PC-3 (cell line): ENCODE data around the gene TIGIT. TPM values are rescaled to one million over a fixed set of nuclear protein-coding genes. Genes with fewer than 3 reads are reported as not detected.

Experiments used
- ATAC-seq: fragments of 200-7000 bp; cut with Tn5 transposase; 2 replicates; pipeline ENCODE4 v1.9.1; 2020; ENCODE audit warnings: mild to moderate bottlenecking, moderate library complexity
- BruUV-seq: library from RNA; stranded (reverse); fragments of 400-500 nt; replicated peaks from 2 replicates; lab custom pipeline; 2021; lab: Mats Ljungman, UMichigan
- CTCF ChIA-PET: fragments of 300-600 bp; sonication (Branson Sonifier 250); formaldehyde crosslinking; loops from one replicate; lab custom pipeline; 2022; ENCODE audit warnings: antibody characterized with exemption; lab: Charles Lee
- POLR2A ChIA-PET: fragments of 300-600 bp; sonication (Branson Sonifier 250); formaldehyde crosslinking; loops from one replicate; lab custom pipeline; 2022; ENCODE audit warnings: antibody characterized with exemption; ENCODE audit not compliant: unreplicated experiment; lab: Charles Lee
- DNase-seq: peaks from one replicate; pipeline ENCODE4 v3.0.0-alpha.2; 2015
- H2AFZ ChIP-seq: fragments of 300-600 bp; sonication (generic); 2 replicates; pipeline ENCODE4 v1.6.0; 2016; ENCODE audit warnings: antibody characterized with exemption, low read length
- H3F3A ChIP-seq: fragments of 300-600 bp; sonication (generic); one replicate; pipeline ENCODE4 v1.6.0; 2017; ENCODE audit warnings: antibody characterized with exemption, low read length, control low read depth, mild to moderate bottlenecking; ENCODE audit not compliant: unreplicated experiment
- H3K27ac ChIP-seq: fragments of 300-600 bp; sonication (generic); 2 replicates; pipeline ENCODE4 v1.5.1; 2016; ENCODE audit warnings: mild to moderate bottlenecking, low read length
- H3K27me3 ChIP-seq: fragments of 300-600 bp; sonication (generic); 2 replicates; pipeline ENCODE4 v1.6.1; 2016; ENCODE audit warnings: low read length, mixed read lengths
- H3K36me3 ChIP-seq: fragments of 300-600 bp; sonication (generic); 2 replicates; pipeline ENCODE4 v1.6.1; 2016; ENCODE audit warnings: low read depth, mixed run types, low read length, mixed read lengths
- H3K4me1 ChIP-seq: fragments of 300-600 bp; sonication (generic); 2 replicates; pipeline ENCODE4 v1.5.1; 2016; ENCODE audit warnings: low read length; ENCODE audit not compliant: insufficient read depth
- H3K4me2 ChIP-seq: fragments of 300-600 bp; sonication (generic); 2 replicates; pipeline ENCODE4 v1.6.0; 2016; ENCODE audit warnings: low read length
- H3K4me3 ChIP-seq: fragments of 300-600 bp; sonication (generic); 2 replicates; pipeline ENCODE4 v1.5.1; 2016; ENCODE audit warnings: mild to moderate bottlenecking, low read length, mixed read lengths
- H3K79me2 ChIP-seq: fragments of 300-600 bp; sonication (generic); 2 replicates; pipeline ENCODE4 v1.6.1; 2017; ENCODE audit warnings: low read length, mixed read lengths
- H3K9ac ChIP-seq: fragments of 300-600 bp; sonication (generic); 2 replicates; pipeline ENCODE4 v1.6.0; 2016; ENCODE audit warnings: mild to moderate bottlenecking, low read length
- H3K9me2 ChIP-seq: fragments of 300-600 bp; sonication (generic); replicated peaks from 2 replicates; pipeline ENCODE4 v1.6.1; 2016; ENCODE audit warnings: mixed run types, low read length, mixed read lengths
- H3K9me3 ChIP-seq: fragments of 300-600 bp; sonication (generic); 2 replicates; pipeline ENCODE4 v1.6.1; 2016; ENCODE audit warnings: low read length, mixed read lengths
- H4K20me1 ChIP-seq: fragments of 300-600 bp; sonication (generic); 2 replicates; pipeline ENCODE4 v1.6.1; 2016; ENCODE audit warnings: low read length, mixed read lengths
- EZH2 ChIP-seq: fragments of 300-600 bp; sonication (generic); IDR thresholded peaks from one replicate; pipeline ENCODE4 v1.6.1; 2017; ENCODE audit warnings: antibody characterized with exemption, mild to moderate bottlenecking, low read length; ENCODE audit not compliant: unreplicated experiment
- EZH2phosphoT487 ChIP-seq: fragments of 300-600 bp; sonication (generic); IDR thresholded peaks from 2 replicates; pipeline ENCODE4 v1.6.1; 2018; ENCODE audit warnings: mild to moderate bottlenecking, antibody characterized with exemption, low read length, borderline replicate concordance
- intact Hi-C: fragments of 100-400 bp; cut with micrococcal nuclease; formaldehyde crosslinking; loops from 2 replicates; pipeline ENCODE4 v1.9.0; 2023
- total RNA-seq: library from RNA; depleted of rRNA; stranded (reverse); fragments of >200 nt; gene quantifications from 2 replicates; pipeline ENCODE4 v1.2.3, GENCODE V29; 2014
- TF ChIP-seq, protein P1 (sequence below): fragments of 300-600 bp; sonication (generic); conservative IDR thresholded peaks from 2 replicates; pipeline ENCODE4 v1.5.1; 2017; ENCODE audit warnings: antibody characterized with exemption, low read depth, mild to moderate bottlenecking, low read length

TIGIT gene
- total RNA-seq, 1 experiment from 2014 or later: not detected

GRCh38 chr3:114333180-114333922 is 39.5 kb downstream of the TIGIT start:
- H3F3A ChIP-seq: no peaks in the 10 kb centered on the region
- no peak overlapping the region for H3K9ac ChIP-seq
- no peak for ATAC-seq
- H3K27ac ChIP-seq: no peak overlapping the region
- no peak overlapping the region for H2AFZ ChIP-seq
- no peaks in the 10 kb centered on the region for H3K27me3 ChIP-seq
- no peaks in the 10 kb centered on the region for H3K9me3 ChIP-seq
- H4K20me1 ChIP-seq: no peaks in the 10 kb centered on the region
- DNase-seq: no peak
- no peak overlapping the region for H3K4me3 ChIP-seq
- no peak overlapping the region for H3K4me2 ChIP-seq
- H3K36me3 ChIP-seq: no peaks in the 10 kb centered on the region
- TF ChIP-seq EZH2 (no peak), EZH2phosphoT487 (no peak)
- TF ChIP-seq, protein P1, sequence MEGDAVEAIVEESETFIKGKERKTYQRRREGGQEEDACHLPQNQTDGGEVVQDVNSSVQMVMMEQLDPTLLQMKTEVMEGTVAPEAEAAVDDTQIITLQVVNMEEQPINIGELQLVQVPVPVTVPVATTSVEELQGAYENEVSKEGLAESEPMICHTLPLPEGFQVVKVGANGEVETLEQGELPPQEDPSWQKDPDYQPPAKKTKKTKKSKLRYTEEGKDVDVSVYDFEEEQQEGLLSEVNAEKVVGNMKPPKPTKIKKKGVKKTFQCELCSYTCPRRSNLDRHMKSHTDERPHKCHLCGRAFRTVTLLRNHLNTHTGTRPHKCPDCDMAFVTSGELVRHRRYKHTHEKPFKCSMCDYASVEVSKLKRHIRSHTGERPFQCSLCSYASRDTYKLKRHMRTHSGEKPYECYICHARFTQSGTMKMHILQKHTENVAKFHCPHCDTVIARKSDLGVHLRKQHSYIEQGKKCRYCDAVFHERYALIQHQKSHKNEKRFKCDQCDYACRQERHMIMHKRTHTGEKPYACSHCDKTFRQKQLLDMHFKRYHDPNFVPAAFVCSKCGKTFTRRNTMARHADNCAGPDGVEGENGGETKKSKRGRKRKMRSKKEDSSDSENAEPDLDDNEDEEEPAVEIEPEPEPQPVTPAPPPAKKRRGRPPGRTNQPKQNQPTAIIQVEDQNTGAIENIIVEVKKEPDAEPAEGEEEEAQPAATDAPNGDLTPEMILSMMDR: no peak
- CTCF ChIA-PET: no interaction called here
- no peaks in the 10 kb centered on the region for H3K4me1 ChIP-seq
- BruUV-seq: no TSS peak
- intact Hi-C loops: no loop called here
- no peaks in the 10 kb centered on the region for H3K79me2 ChIP-seq
- POLR2A ChIA-PET: no interaction called here
- no peaks in the 10 kb centered on the region for H3K9me2 ChIP-seq

DNA sequence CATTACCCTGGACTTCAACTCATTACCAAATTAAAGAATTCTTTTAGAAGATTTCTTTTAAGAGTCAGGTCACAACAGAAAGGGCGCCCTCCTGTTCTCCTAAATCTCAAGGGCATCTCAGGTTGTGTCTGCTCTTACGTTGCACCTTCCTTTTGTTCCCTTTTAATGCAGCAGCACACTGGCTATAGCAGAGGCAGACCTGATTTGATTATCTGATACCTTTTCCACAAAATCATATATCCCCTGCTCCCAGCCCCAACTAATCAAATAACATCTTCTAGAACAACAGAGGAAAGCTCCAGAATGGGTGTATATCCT is 40.1 kb downstream of the TIGIT start:
- H2AFZ ChIP-seq: no peak overlapping the region
- no peak overlapping the region for H3K4me2 ChIP-seq
- no peaks in the 10 kb centered on the region for H3K4me1 ChIP-seq
- BruUV-seq: no TSS peak
- no peak overlapping the region for H3K9ac ChIP-seq
- ChIA-PET POLR2A (no interaction called here), CTCF (no interaction called here)
- TF ChIP-seq EZH2: no peak
- TF ChIP-seq EZH2phosphoT487: no peak
- TF ChIP-seq, protein P1: no peak
- intact Hi-C loops: no loop called here
- H3K27me3 ChIP-seq: no peaks in the 10 kb centered on the region
- no peaks in the 10 kb centered on the region for H3K9me2 ChIP-seq
- H3K4me3 ChIP-seq: no peak overlapping the region
- H3K9me3 ChIP-seq: no peaks in the 10 kb centered on the region
- no peaks in the 10 kb centered on the region for H3F3A ChIP-seq
- no peak for DNase-seq
- H3K36me3 ChIP-seq: no peaks in the 10 kb centered on the region
- no peaks in the 10 kb centered on the region for H4K20me1 ChIP-seq
- no peaks in the 10 kb centered on the region for H3K79me2 ChIP-seq
- H3K27ac ChIP-seq: no peak overlapping the region
- no peak for ATAC-seq

GRCh38 chr3:114336122-114336697 is 42.4 kb downstream of the TIGIT start:
- Histone ChIP-seq H4K20me1 (no peaks in the 10 kb centered on the region), H3K9me3 (no peaks in the 10 kb centered on the region), H3K9ac (no peak overlapping the region), H3K27me3 (no peaks in the 10 kb centered on the region), H3K4me2 (no peak overlapping the region), H3K36me3 (no peaks in the 10 kb centered on the region), H3K9me2 (no peaks in the 10 kb centered on the region), H3K79me2 (no peaks in the 10 kb centered on the region), H3F3A (no peaks in the 10 kb centered on the region), H3K27ac (no peak overlapping the region), H3K4me3 (no peak overlapping the region), H3K4me1 (no peaks in the 10 kb centered on the region), H2AFZ (no peak overlapping the region)
- no TSS peak for BruUV-seq
- ChIA-PET CTCF (no interaction called here), POLR2A (no interaction called here)
- intact Hi-C loops: loop anchor here (2.0 kb wide), 1 partner anchor 183 kb away; no protein-coding TSS in a partner anchor
- no peak for ATAC-seq
- no peak for DNase-seq
- no peak for TF ChIP-seq EZH2
- TF ChIP-seq, protein P1: peak; percentile 69
